ENCODE results near the gene TCEAL7.

The TCEAL7 gene

GRCh38 chrX:103372886-103373285, 42.8 kb downstream of the TCEAL7 start:
- CTCF ChIA-PET: interaction anchor here (0.8 kb wide), 1 partner anchor 22 kb away, joined by 3 read pairs; no protein-coding TSS in a partner anchor
- POLR2A ChIA-PET: interaction anchor here (5.3 kb wide), 1 partner anchor 17 kb away, joined by 37 read pairs; the partner anchor contains the start of gene TCEAL9
- TF ChIP-seq TARDBP (IDR thresholded peaks at IDR 0.05): no peak
- 0 out of 2 replicates have a peak, but pooled peaks have one; percentile 1 for TF ChIP-seq CTBP1 (IDR thresholded peaks at IDR 0.05; ENCODE audit: borderline replicate concordance)
- DNase-seq (ENCODE audit: extremely low spot score): no peak

- ChIA-PET CTCF (no interaction called here), POLR2A (interaction anchor here (5.3 kb wide), 1 partner anchor 18 kb away, joined by 37 read pairs; the partner anchor contains the start of gene TCEAL9)
- DNase-seq (ENCODE audit: extremely low spot score): no peak
- TF ChIP-seq CTBP1 (IDR thresholded peaks at IDR 0.05; ENCODE audit: borderline replicate concordance) (no peak), FOXA1 (IDR thresholded peaks at IDR 0.05) (no peak), SUZ12 (IDR thresholded peaks at IDR 0.05) (no peak), LEF1 (IDR thresholded peaks at IDR 0.05; ENCODE audit: borderline replicate concordance) (no peak), TARDBP (IDR thresholded peaks at IDR 0.05) (no peak), ARNT (IDR thresholded peaks at IDR 0.05) (no peak), L3MBTL2 (conservative IDR thresholded peaks at IDR 0.05) (no peak), SP1 (IDR thresholded peaks at IDR 0.05) (no peak), BHLHE40 (IDR thresholded peaks at IDR 0.05; ENCODE audit: borderline replicate concordance) (no peak), FOXM1 (IDR thresholded peaks at IDR 0.05; ENCODE audit: borderline replicate concordance) (no peak), ELF4 (IDR thresholded peaks at IDR 0.05) (no peak)
These were observed 43.5 kb downstream of the TCEAL7 start for GRCh38 chrX:103373581-103373980.

- ChIA-PET POLR2A (interaction anchor here (0.6 to 2.5 kb wide), 17 partner anchors 11 to 126 kb away, joined by 3 to 55 read pairs (median 4); partner anchors contain the start of genes TCEAL8 and TCEAL9), CTCF (no interaction called here)
- DNase-seq (ENCODE audit: extremely low spot score): peak; percentile 69
- no peak for TF ChIP-seq ZNF384 (IDR thresholded peaks at IDR 0.05)
- TF ChIP-seq NFRKB (IDR thresholded peaks at IDR 0.05): no peak
- peak; percentile 61; the same call in 1 of the 2 replicates for TF ChIP-seq L3MBTL2 (conservative IDR thresholded peaks at IDR 0.05)
- TF ChIP-seq SUZ12 (IDR thresholded peaks at IDR 0.05): no peak
- peak; percentile 96 for TF ChIP-seq PKNOX1 (IDR thresholded peaks at IDR 0.05)
- TF ChIP-seq FOXM1 (IDR thresholded peaks at IDR 0.05; ENCODE audit: borderline replicate concordance): no peak
- TF ChIP-seq FOXK2 (IDR thresholded peaks at IDR 0.05): no peak
- no peak for TF ChIP-seq LEF1 (IDR thresholded peaks at IDR 0.05; ENCODE audit: borderline replicate concordance)
- TF ChIP-seq BHLHE40 (IDR thresholded peaks at IDR 0.05; ENCODE audit: borderline replicate concordance): no peak
- TF ChIP-seq SP1 (IDR thresholded peaks at IDR 0.05): no peak
- no peak for TF ChIP-seq ELF4 (IDR thresholded peaks at IDR 0.05)
- TF ChIP-seq FOXA1 (IDR thresholded peaks at IDR 0.05): no peak
These were observed 46.3 kb downstream of the TCEAL7 start, which contains the start of gene BEX3 for GRCh38 chrX:103376118-103376978. TSS of gene BEX3 (plus strand) at chrX:103376538. CDS start at chrX:103377522, 984 bp downstream.

- TF ChIP-seq PKNOX1 (IDR thresholded peaks at IDR 0.05) (no peak), SUZ12 (IDR thresholded peaks at IDR 0.05) (no peak), BHLHE40 (IDR thresholded peaks at IDR 0.05; ENCODE audit: borderline replicate concordance) (no peak), HDGF (IDR thresholded peaks at IDR 0.05; ENCODE audit: borderline replicate concordance) (no peak), ELF4 (IDR thresholded peaks at IDR 0.05) (no peak), SP1 (IDR thresholded peaks at IDR 0.05) (no peak), ARNT (IDR thresholded peaks at IDR 0.05) (no peak), L3MBTL2 (conservative IDR thresholded peaks at IDR 0.05) (no peak), LEF1 (IDR thresholded peaks at IDR 0.05; ENCODE audit: borderline replicate concordance) (no peak), TARDBP (IDR thresholded peaks at IDR 0.05) (no peak), FOXA1 (IDR thresholded peaks at IDR 0.05) (no peak), FOXK2 (IDR thresholded peaks at IDR 0.05) (no peak), ZNF384 (IDR thresholded peaks at IDR 0.05) (no peak), CTBP1 (IDR thresholded peaks at IDR 0.05; ENCODE audit: borderline replicate concordance) (no peak), FOXM1 (IDR thresholded peaks at IDR 0.05; ENCODE audit: borderline replicate concordance) (no peak), NFRKB (IDR thresholded peaks at IDR 0.05) (no peak)
- POLR2A ChIA-PET: interaction anchor here (0.6 to 2.5 kb wide), 19 partner anchors 10 to 124 kb away, joined by 3 to 55 read pairs (median 4); partner anchors contain the start of genes TCEAL8 and TCEAL9
- CTCF ChIA-PET: interaction anchor here (0.7 kb wide), 1 partner anchor 87 kb away, joined by 4 read pairs; no protein-coding TSS in a partner anchor
- DNase-seq (ENCODE audit: extremely low spot score): peak; percentile 43
These were observed 46.9 kb downstream of the TCEAL7 start for GRCh38 chrX:103376979-103377324.

GRCh38 chrX:103378990-103379389, 49.0 kb downstream of the TCEAL7 start:
- TF ChIP-seq NFRKB (IDR thresholded peaks at IDR 0.05) (no peak), HDGF (IDR thresholded peaks at IDR 0.05; ENCODE audit: borderline replicate concordance) (no peak), CTBP1 (IDR thresholded peaks at IDR 0.05; ENCODE audit: borderline replicate concordance) (no peak), SUZ12 (IDR thresholded peaks at IDR 0.05) (no peak), L3MBTL2 (conservative IDR thresholded peaks at IDR 0.05) (no peak), FOXM1 (IDR thresholded peaks at IDR 0.05; ENCODE audit: borderline replicate concordance) (no peak), LEF1 (IDR thresholded peaks at IDR 0.05; ENCODE audit: borderline replicate concordance) (no peak), FOXA1 (IDR thresholded peaks at IDR 0.05) (no peak), SP1 (IDR thresholded peaks at IDR 0.05) (no peak), ARNT (IDR thresholded peaks at IDR 0.05) (no peak), PKNOX1 (IDR thresholded peaks at IDR 0.05) (no peak)
- POLR2A ChIA-PET: no interaction called here
- CTCF ChIA-PET: no interaction called here
- no peak for DNase-seq (ENCODE audit: extremely low spot score)
